ENCODE data around the gene COG5.
"Not testable (repeated sequence)": the region's sequence is repeated elsewhere in the genome, so short reads cannot be mapped to it uniquely, and the experiment has no call there.

Gene COG5

GRCh38 chr7:107253599-107253998, 310.1 kb downstream of the COG5 start:
- no peaks in the 10 kb centered on the region for H3K9me3 ChIP-seq
- no peak for TF ChIP-seq CTCF (IDR thresholded peaks at IDR 0.05; ENCODE audit: low read depth, low read length)
- H3K4me1 ChIP-seq: no peaks in the 10 kb centered on the region
- DNase-seq: no peak
- no peaks in the 10 kb centered on the region for H3K36me3 ChIP-seq
- H3K27me3 ChIP-seq: no peaks in the 10 kb centered on the region
- H3K4me3 ChIP-seq (ENCODE audit: low read depth, low read length): no peak overlapping the region

GRCh38 chr7:107251963-107252362, 311.8 kb downstream of the COG5 start:
- no peaks in the 10 kb centered on the region for H3K9me3 ChIP-seq
- no peaks in the 10 kb centered on the region for H3K4me1 ChIP-seq
- H3K36me3 ChIP-seq: no peaks in the 10 kb centered on the region; the same call in 1 of the 2 replicates
- no peak for DNase-seq
- H3K27me3 ChIP-seq: no peaks in the 10 kb centered on the region
- no peak for TF ChIP-seq CTCF (IDR thresholded peaks at IDR 0.05; ENCODE audit: low read depth, low read length)
- H3K4me3 ChIP-seq (ENCODE audit: low read depth, low read length): no peak overlapping the region

- H3K4me3 ChIP-seq (ENCODE audit: low read depth, low read length): no peak overlapping the region
- H3K36me3 ChIP-seq: no peaks in the 10 kb centered on the region; the same call in 1 of the 2 replicates
- no peaks in the 10 kb centered on the region; the same call in 1 of the 2 replicates for H3K9me3 ChIP-seq
- H3K4me1 ChIP-seq: no peaks in the 10 kb centered on the region
- H3K27me3 ChIP-seq: no peaks in the 10 kb centered on the region
- DNase-seq: no peak
- TF ChIP-seq CTCF (IDR thresholded peaks at IDR 0.05; ENCODE audit: low read depth, low read length): no peak
These were observed 315.0 kb downstream of the COG5 start for GRCh38 chr7:107248551-107249316.

- not testable (repeated sequence) for H3K27me3 ChIP-seq; H3K4me3 ChIP-seq (ENCODE audit: low read depth, low read length); H3K4me1 ChIP-seq; H3K36me3 ChIP-seq; H3K9me3 ChIP-seq; DNase-seq
These were observed 316.9 kb downstream of the COG5 start for GRCh38 chr7:107246836-107247235.

GRCh38 chr7:107244613-107245012, 319.1 kb downstream of the COG5 start:
- H3K27me3 ChIP-seq: no peaks in the 10 kb centered on the region
- H3K36me3 ChIP-seq: peaks cover 3% of the 10 kb centered on the region; the same call in 1 of the 2 replicates
- DNase-seq: no peak
- H3K4me3 ChIP-seq (ENCODE audit: low read depth, low read length): no peak overlapping the region
- no peak for TF ChIP-seq CTCF (IDR thresholded peaks at IDR 0.05; ENCODE audit: low read depth, low read length)
- H3K4me1 ChIP-seq: no peaks in the 10 kb centered on the region
- no peaks in the 10 kb centered on the region; the same call in 1 of the 2 replicates for H3K9me3 ChIP-seq

GRCh38 chr7:107242267-107242666, 321.5 kb downstream of the COG5 start:
- Histone ChIP-seq H3K36me3 (peaks cover 3% of the 10 kb centered on the region; the same call in 1 of the 2 replicates), H3K27me3 (no peaks in the 10 kb centered on the region), H3K4me1 (no peaks in the 10 kb centered on the region), H3K9me3 (no peaks in the 10 kb centered on the region; the same call in 1 of the 2 replicates), H3K4me3 (ENCODE audit: low read depth, low read length) (no peak overlapping the region)
- no peak for TF ChIP-seq CTCF (IDR thresholded peaks at IDR 0.05; ENCODE audit: low read depth, low read length)
- DNase-seq: no peak
